ENCODE measurements around the gene DNAJB6. TPM values are rescaled to one million over a fixed set of nuclear protein-coding genes. Genes with fewer than 3 reads are reported as not detected.

DNAJB6 gene
- total RNA-seq: 100 to 1,000 TPM; 121 to 124 TPM
- 147 TPM for polyA plus RNA-seq

DNA sequence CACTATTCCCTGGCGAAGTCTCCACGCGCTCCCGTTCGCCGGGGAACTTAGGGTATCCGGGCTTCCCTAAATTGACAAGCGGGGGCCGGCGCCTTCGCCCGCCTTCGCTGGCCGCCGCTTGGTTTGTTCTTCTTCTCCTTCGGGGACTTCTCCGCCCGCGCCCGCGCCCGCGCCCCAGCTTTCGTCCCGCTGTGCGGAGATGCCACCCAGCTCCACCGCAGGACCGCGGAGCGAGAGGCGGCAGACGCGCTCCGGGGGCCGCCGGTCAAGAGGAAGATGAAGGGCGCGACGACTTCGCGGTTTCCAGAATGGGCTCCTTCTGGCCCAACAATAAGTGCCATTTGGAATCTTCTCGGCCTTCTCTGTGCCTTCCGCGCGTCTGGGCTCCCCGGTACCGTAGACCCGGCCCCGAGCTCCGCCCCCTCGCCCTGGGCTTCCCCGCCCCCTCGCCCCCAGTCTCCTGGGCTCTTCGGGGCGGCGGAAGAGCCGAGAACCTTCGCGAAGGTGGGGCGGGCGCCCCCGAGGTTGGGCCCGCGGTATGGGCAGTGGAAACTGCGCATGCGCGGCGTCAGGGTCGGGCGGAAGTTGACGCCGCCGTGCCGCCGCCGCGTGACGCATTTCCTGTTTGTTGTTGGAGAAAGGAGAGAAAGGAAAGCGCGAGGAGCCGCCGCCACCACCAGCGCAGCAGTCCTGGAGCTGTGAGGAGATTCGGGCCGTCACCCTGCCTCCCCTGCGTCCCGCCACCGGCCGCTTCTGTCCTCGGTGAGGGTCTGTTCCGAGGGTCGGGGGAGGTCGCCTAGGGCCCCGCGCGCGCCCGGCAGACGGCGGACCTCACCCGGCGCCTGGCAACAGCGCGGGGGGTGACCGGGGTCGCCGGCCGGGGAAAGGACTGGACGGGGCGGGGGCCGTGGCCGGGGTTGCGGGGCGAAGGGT is at the start of gene DNAJB6:
Gene DNAJB6 (plus strand): TSS at position 622 of the 933 bp plus-strand sequence. CDS start 21,569 bp downstream, outside the sequence.
- CTCF ChIA-PET: interaction anchor here (1.1 to 1.3 kb wide), 2 partner anchors 50 to 63 kb away, joined by 3 to 4 read pairs; no protein-coding TSS in a partner anchor
- no peaks in the 10 kb centered on the region for H3K9me3 ChIP-seq (ENCODE audit: low read length)
- H3K27ac Mint-ChIP-seq: peak within 1 kb of the TSS; percentile 94 to 99 (median 98)
- peak within 1 kb of the TSS; percentile 88 for H3K4me3 ChIP-seq (ENCODE audit: low read length)
- peak; percentile 93 to 97 (median 96) for DNase-seq
- POLR2A ChIA-PET: interaction anchor here (0.6 to 1.0 kb wide), 3 partner anchors 30 to 387 kb away, joined by 3 read pairs; partner anchors contain the start of gene NOM1
- H3K4me1 Mint-ChIP-seq: peaks cover 33 to 45% (median 41%) of the 10 kb centered on the region in 3 donors
- H3K4me1 ChIP-seq (ENCODE audit: insufficient read depth, low read length): peaks cover 34% of the 10 kb centered on the region
- no peaks in the 10 kb centered on the region for H3K36me3 ChIP-seq (ENCODE audit: insufficient read depth, low read length)
- H3K27me3 Mint-ChIP-seq: peaks cover 3 to 6% of the 10 kb centered on the region in 2 donors
- H3K27ac ChIP-seq (ENCODE audit: low read depth, low read length): peak within 1 kb of the TSS; percentile 93
- peaks cover 0 to 35% (median 5%) of the 10 kb centered on the region in 3 donors for H3K36me3 Mint-ChIP-seq
- peak within 1 kb of the TSS; percentile 95 to 100 (median 96) for H3K4me3 Mint-ChIP-seq
- no peaks in the 10 kb centered on the region for H3K27me3 ChIP-seq (ENCODE audit: insufficient read depth, low read length, poor library complexity, severe bottlenecking)
- H3K9me3 Mint-ChIP-seq: no peaks in the 10 kb centered on the region

GRCh38 chr7:157291404-157292080 is 45.3 kb upstream of the DNAJB6 start:
- Histone ChIP-seq H3K4me1 (ENCODE audit: insufficient read depth, low read length) (no peaks in the 10 kb centered on the region), H3K36me3 (ENCODE audit: insufficient read depth, low read length) (no peaks in the 10 kb centered on the region), H3K4me3 (ENCODE audit: low read length) (no peak overlapping the region), H3K9me3 (ENCODE audit: low read length) (no peaks in the 10 kb centered on the region), H3K27ac (ENCODE audit: low read depth, low read length) (no peak overlapping the region), H3K27me3 (ENCODE audit: insufficient read depth, low read length, poor library complexity, severe bottlenecking) (no peaks in the 10 kb centered on the region)
- Mint-ChIP-seq H3K4me1 (no peaks in the 10 kb centered on the region), H3K27ac (no peak overlapping the region), H3K4me3 (no peak overlapping the region), H3K27me3 (peaks cover 2 to 4% of the 10 kb centered on the region in 2 donors), H3K36me3 (no peaks in the 10 kb centered on the region), H3K9me3 (no peaks in the 10 kb centered on the region)
- ChIA-PET POLR2A (no interaction called here), CTCF (no interaction called here)
- DNase-seq: no peak

DNA sequence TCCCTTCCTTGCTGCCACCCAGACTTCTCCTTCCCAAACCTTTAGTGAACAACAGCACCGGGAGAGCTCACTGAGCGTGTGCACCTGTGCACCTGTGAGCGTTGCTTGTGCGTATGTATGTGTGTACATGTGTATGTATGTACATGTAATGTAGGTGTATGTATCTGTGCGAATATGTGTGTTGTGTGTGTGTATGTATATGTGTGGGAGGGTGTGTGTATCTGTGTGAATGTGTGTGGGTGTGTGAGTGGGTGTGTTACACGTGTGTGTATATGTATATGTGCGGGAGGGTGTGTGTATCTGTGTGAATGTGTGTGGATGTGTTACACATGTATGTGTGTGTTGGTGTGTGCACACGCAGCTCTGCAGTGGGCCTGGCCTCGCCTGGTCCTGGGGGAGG is 44.5 kb upstream of the DNAJB6 start:
- no peaks in the 10 kb centered on the region for H3K4me1 Mint-ChIP-seq
- POLR2A ChIA-PET: no interaction called here
- H3K36me3 ChIP-seq (ENCODE audit: insufficient read depth, low read length): no peaks in the 10 kb centered on the region
- H3K36me3 Mint-ChIP-seq: no peaks in the 10 kb centered on the region
- no peaks in the 10 kb centered on the region for H3K9me3 ChIP-seq (ENCODE audit: low read length)
- H3K27ac Mint-ChIP-seq: peak overlapping the region in 2 of 8 donors; percentile 0 to 5
- no peak for DNase-seq
- no peak overlapping the region for H3K4me3 Mint-ChIP-seq
- no peaks in the 10 kb centered on the region for H3K9me3 Mint-ChIP-seq
- CTCF ChIA-PET: no interaction called here
- H3K27me3 ChIP-seq (ENCODE audit: insufficient read depth, low read length, poor library complexity, severe bottlenecking): no peaks in the 10 kb centered on the region
- H3K4me1 ChIP-seq (ENCODE audit: insufficient read depth, low read length): no peaks in the 10 kb centered on the region
- peaks cover 2 to 4% of the 10 kb centered on the region in 2 donors for H3K27me3 Mint-ChIP-seq
- H3K4me3 ChIP-seq (ENCODE audit: low read length): no peak overlapping the region
- no peak overlapping the region for H3K27ac ChIP-seq (ENCODE audit: low read depth, low read length)

- no peak for DNase-seq
- Mint-ChIP-seq H3K9me3 (no peaks in the 10 kb centered on the region), H3K27me3 (peaks cover 2 to 4% of the 10 kb centered on the region in 2 donors), H3K36me3 (no peaks in the 10 kb centered on the region), H3K4me3 (no peak overlapping the region), H3K27ac (no peak overlapping the region), H3K4me1 (peaks cover 0 to 2% (median 0%) of the 10 kb centered on the region in 3 donors)
- no peaks in the 10 kb centered on the region for H3K27me3 ChIP-seq (ENCODE audit: insufficient read depth, low read length, poor library complexity, severe bottlenecking)
- H3K4me3 ChIP-seq (ENCODE audit: low read length): no peak overlapping the region
- ChIA-PET CTCF (no interaction called here), POLR2A (no interaction called here)
- no peaks in the 10 kb centered on the region for H3K36me3 ChIP-seq (ENCODE audit: insufficient read depth, low read length)
- H3K4me1 ChIP-seq (ENCODE audit: insufficient read depth, low read length): no peaks in the 10 kb centered on the region
- H3K27ac ChIP-seq (ENCODE audit: low read depth, low read length): no peak overlapping the region
- H3K9me3 ChIP-seq (ENCODE audit: low read length): no peaks in the 10 kb centered on the region
These were observed 43.9 kb upstream of the DNAJB6 start for GRCh38 chr7:157292770-157293412.

GRCh38 chr7:157293413-157293788 is 43.4 kb upstream of the DNAJB6 start:
- POLR2A ChIA-PET: no interaction called here
- no peaks in the 10 kb centered on the region for H3K9me3 ChIP-seq (ENCODE audit: low read length)
- CTCF ChIA-PET: no interaction called here
- no peak for DNase-seq
- no peak overlapping the region for H3K27ac ChIP-seq (ENCODE audit: low read depth, low read length)
- no peaks in the 10 kb centered on the region for H3K27me3 ChIP-seq (ENCODE audit: insufficient read depth, low read length, poor library complexity, severe bottlenecking)
- no peaks in the 10 kb centered on the region for H3K4me1 ChIP-seq (ENCODE audit: insufficient read depth, low read length)
- H3K36me3 ChIP-seq (ENCODE audit: insufficient read depth, low read length): no peaks in the 10 kb centered on the region
- H3K9me3 Mint-ChIP-seq: no peaks in the 10 kb centered on the region
- H3K4me1 Mint-ChIP-seq: peaks cover 0 to 4% (median 0%) of the 10 kb centered on the region in 3 donors
- H3K4me3 Mint-ChIP-seq: no peak overlapping the region
- no peak overlapping the region for H3K27ac Mint-ChIP-seq
- no peaks in the 10 kb centered on the region for H3K36me3 Mint-ChIP-seq
- no peak overlapping the region for H3K4me3 ChIP-seq (ENCODE audit: low read length)
- peaks cover 0 to 2% of the 10 kb centered on the region in 2 donors for H3K27me3 Mint-ChIP-seq

- DNase-seq: no peak
- Histone ChIP-seq H3K9me3 (ENCODE audit: low read length) (no peaks in the 10 kb centered on the region), H3K4me3 (ENCODE audit: low read length) (no peak overlapping the region), H3K27me3 (ENCODE audit: insufficient read depth, low read length, poor library complexity, severe bottlenecking) (no peaks in the 10 kb centered on the region), H3K36me3 (ENCODE audit: insufficient read depth, low read length) (no peaks in the 10 kb centered on the region), H3K4me1 (ENCODE audit: insufficient read depth, low read length) (no peaks in the 10 kb centered on the region), H3K27ac (ENCODE audit: low read depth, low read length) (no peak overlapping the region)
- H3K36me3 Mint-ChIP-seq: no peaks in the 10 kb centered on the region
- ChIA-PET POLR2A (no interaction called here), CTCF (no interaction called here)
- no peaks in the 10 kb centered on the region for H3K27me3 Mint-ChIP-seq
- no peaks in the 10 kb centered on the region for H3K9me3 Mint-ChIP-seq
- H3K4me1 Mint-ChIP-seq: peaks cover 8 to 15% (median 8%) of the 10 kb centered on the region in 3 donors
- no peak overlapping the region for H3K27ac Mint-ChIP-seq
- no peak overlapping the region for H3K4me3 Mint-ChIP-seq
These were observed 42.0 kb upstream of the DNAJB6 start for GRCh38 chr7:157294773-157295172.

- Histone ChIP-seq H3K27me3 (ENCODE audit: insufficient read depth, low read length, poor library complexity, severe bottlenecking) (no peaks in the 10 kb centered on the region), H3K4me1 (ENCODE audit: insufficient read depth, low read length) (no peaks in the 10 kb centered on the region), H3K4me3 (ENCODE audit: low read length) (no peak overlapping the region), H3K9me3 (ENCODE audit: low read length) (no peaks in the 10 kb centered on the region), H3K27ac (ENCODE audit: low read depth, low read length) (no peak overlapping the region), H3K36me3 (ENCODE audit: insufficient read depth, low read length) (no peaks in the 10 kb centered on the region)
- Mint-ChIP-seq H3K4me3 (no peak overlapping the region), H3K9me3 (no peaks in the 10 kb centered on the region), H3K4me1 (peaks cover 8 to 15% (median 10%) of the 10 kb centered on the region in 3 donors), H3K36me3 (no peaks in the 10 kb centered on the region), H3K27ac (no peak overlapping the region), H3K27me3 (no peaks in the 10 kb centered on the region)
- no peak for DNase-seq
- ChIA-PET CTCF (no interaction called here), POLR2A (no interaction called here)
These were observed 41.5 kb upstream of the DNAJB6 start for GRCh38 chr7:157295338-157295737.
